Activated CD4-positive, CD25-positive, alpha-beta regulatory T cell treated with anti-CD3 and anti-CD28 coated beads, Interleukin-2, amount 50 U/mL, for 24 hours (primary cell): ENCODE results near the gene GIMAP8.

Experiments
- ATAC-seq, 2 donors: fragments of 150-1000 bp; cut with Tn5 transposase; one replicate each; pipeline ENCODE4 v1.10.0; 2021; ENCODE audit warnings: mild to moderate bottlenecking in 1 of 2, moderate library complexity in 1 of 2

Gene GIMAP8

GRCh38 chr7:150412016-150412415 lies 38.4 kb upstream of the GIMAP8 start:
- no peak for ATAC-seq

- no peak for ATAC-seq
Measured at GRCh38 chr7:150412518-150413488, 37.6 kb upstream of the GIMAP8 start.

GRCh38 chr7:150413640-150414081 lies 36.8 kb upstream of the GIMAP8 start:
- no peak for ATAC-seq

GRCh38 chr7:150415161-150416153 lies 35.0 kb upstream of the GIMAP8 start:
- ATAC-seq, result no peak

- ATAC-seq, result no peak
Measured at GRCh38 chr7:150417239-150417638, 33.2 kb upstream of the GIMAP8 start.

- ATAC-seq, result no peak
Measured at GRCh38 chr7:150417863-150418262, 32.6 kb upstream of the GIMAP8 start.

- no peak for ATAC-seq
Measured at GRCh38 chr7:150420242-150420641, 30.2 kb upstream of the GIMAP8 start.

GRCh38 chr7:150420987-150421674 lies 29.3 kb upstream of the GIMAP8 start:
- peak; percentile 97 to 99 for ATAC-seq

- no peak for ATAC-seq
Measured at GRCh38 chr7:150421831-150422230, 28.6 kb upstream of the GIMAP8 start.

GRCh38 chr7:150425670-150426069 lies 24.8 kb upstream of the GIMAP8 start:
- ATAC-seq, result no peak

GRCh38 chr7:150428671-150429451 lies 21.6 kb upstream of the GIMAP8 start:
- ATAC-seq, result peak in 1 of 2 donors; percentile 58

- no peak for ATAC-seq
Measured at GRCh38 chr7:150429699-150430098, 20.7 kb upstream of the GIMAP8 start.

GRCh38 chr7:150430465-150431085 lies 19.9 kb upstream of the GIMAP8 start:
- no peak for ATAC-seq

GRCh38 chr7:150431839-150432658 lies 18.4 kb upstream of the GIMAP8 start:
- ATAC-seq, result no peak

- no peak for ATAC-seq
Measured at GRCh38 chr7:150432915-150433892, 17.2 kb upstream of the GIMAP8 start.

- no peak for ATAC-seq
Measured at GRCh38 chr7:150434240-150434639, 16.2 kb upstream of the GIMAP8 start.

GRCh38 chr7:150435047-150435389 lies 15.4 kb upstream of the GIMAP8 start:
- no peak for ATAC-seq

GRCh38 chr7:150435390-150436073 lies 14.9 kb upstream of the GIMAP8 start:
- peak; percentile 34 to 57 for ATAC-seq
